B cell (primary cell): ENCODE results near the gene SORL1-AS1.

Experiments
- ATAC-seq: fragments of 200-7000 bp; cut with Tn5 transposase; one replicate; pipeline ENCODE4 v1.10.0; 2021; ENCODE audit warnings: low read depth, mild to moderate bottlenecking, moderate number of reproducible peaks, moderate library complexity
- CTCF ChIA-PET: fragments of 350-600 bp; sonication (Branson Sonifier 250); formaldehyde crosslinking; loops from one replicate; lab custom pipeline; 2021; ENCODE audit warnings: antibody characterized with exemption, inconsistent platforms; lab: Charles Lee
- POLR2A ChIA-PET: fragments of 350-600 bp; sonication (Branson Sonifier 250); formaldehyde crosslinking; loops from one replicate; lab custom pipeline; 2021; ENCODE audit warnings: antibody characterized with exemption; lab: Charles Lee
- DNase-seq: peaks from one replicate; pipeline ENCODE4 v3.0.0; 2013
- H2AFZ ChIP-seq: 2 replicates; pipeline ENCODE4 v1.6.1; 2012; ENCODE audit warnings: mild to moderate bottlenecking, low read depth, low read length; ENCODE audit not compliant: insufficient read depth, poor library complexity, severe bottlenecking
- H3K27ac ChIP-seq, 2 donors: 1 replicate in 1 of 2; 2 replicates in 1 of 2; pipeline ENCODE4 v1.5.1; 2012 to 2013; ENCODE audit warnings: low read length in 2 of 2, mild to moderate bottlenecking in 2 of 2, moderate library complexity in 1 of 2
- H3K27me3 ChIP-seq, 4 experiments: fragments of 200-600 bp in 1 of 4; sonication (generic) in 1 of 4; replicated peaks in 1 of 4; 1 replicate in 2 of 4; 2 replicates in 2 of 4; pipeline versions ENCODE4 v1.6.1 to v1.7.0; 2013 to 2016; ENCODE audit warnings: low read length in 3 of 4, mild to moderate bottlenecking in 2 of 4, mixed read lengths in 1 of 4, moderate library complexity in 1 of 4; ENCODE audit not compliant: insufficient read depth in 4 of 4, control insufficient read depth in 3 of 4; ENCODE audit errors: control extremely low read depth in 1 of 4
- H3K36me3 ChIP-seq, 2 experiments: replicated peaks in 1 of 2; 1 replicate in 1 of 2; 2 replicates in 1 of 2; pipeline versions ENCODE4 v1.6.1 to v1.7.1; 2013; ENCODE audit warnings: low read length in 1 of 2; ENCODE audit not compliant: insufficient read depth in 2 of 2, control insufficient read depth in 1 of 2; ENCODE audit errors: control extremely low read depth in 1 of 2, extremely low read depth in 1 of 2
- H3K4me1 ChIP-seq, 2 donors: fragments of 200-600 bp in 1 of 2; sonication (generic) in 1 of 2; 1 replicate in 1 of 2; 2 replicates in 1 of 2; pipeline versions ENCODE4 v1.5.1 to v1.6.1; 2013 to 2017; ENCODE audit warnings: low read length in 2 of 2; ENCODE audit not compliant: control insufficient read depth in 2 of 2, insufficient read depth in 2 of 2
- H3K4me2 ChIP-seq: replicated peaks from 2 replicates; pipeline ENCODE3; 2012; ENCODE audit warnings: mild to moderate bottlenecking, low read depth, low read length; ENCODE audit not compliant: poor library complexity, severe bottlenecking
- H3K4me3 ChIP-seq, 5 experiments: fragments of 200-600 bp in 1 of 5; sonication (generic) in 1 of 5; 1 replicate in 3 of 5; 2 replicates in 2 of 5; pipeline versions ENCODE4 v1.5.1 to v1.7.0; 2011 to 2016; ENCODE audit warnings: low read length in 4 of 5, mild to moderate bottlenecking in 4 of 5, low read depth in 2 of 5, control low read depth in 1 of 5, moderate library complexity in 1 of 5; ENCODE audit not compliant: insufficient read depth in 1 of 5; ENCODE audit errors: control extremely low read depth in 1 of 5, extremely low read depth in 1 of 5
- H3K79me2 ChIP-seq: fragments of 200-600 bp; sonication (generic); one replicate; pipeline ENCODE4 v1.6.0; 2016; ENCODE audit warnings: low read length; ENCODE audit not compliant: control insufficient read depth, insufficient read depth
- H3K9ac ChIP-seq: fragments of 200-600 bp; sonication (generic); 2 replicates; pipeline ENCODE4 v1.6.1; 2017; ENCODE audit warnings: mild to moderate bottlenecking, low read length, moderate library complexity
- H3K9me3 ChIP-seq, 3 donors: one replicate each; pipeline versions ENCODE4 v1.6.1 to v1.7.1; 2013; ENCODE audit warnings: low read length in 2 of 3; ENCODE audit not compliant: control insufficient read depth in 2 of 3, insufficient read depth in 1 of 3; ENCODE audit errors: control extremely low read depth in 1 of 3
- H4K20me1 ChIP-seq: 2 replicates; pipeline ENCODE4 v1.6.0; 2012; ENCODE audit warnings: mild to moderate bottlenecking, low read length; ENCODE audit not compliant: insufficient read depth, control insufficient read depth, poor library complexity, severe bottlenecking
- H3K27ac Mint-ChIP-seq: one replicate; pipeline ENCODE4 v1.8.0; 2021; ENCODE audit warnings: mixed read lengths
- H3K27me3 Mint-ChIP-seq: one replicate; pipeline ENCODE4 v1.8.0; 2021; ENCODE audit warnings: mixed read lengths
- H3K4me1 Mint-ChIP-seq: one replicate; pipeline ENCODE4 v1.8.0; 2021; ENCODE audit warnings: mixed read lengths
- H3K4me3 Mint-ChIP-seq: one replicate; pipeline ENCODE4 v1.8.0; 2021; ENCODE audit warnings: mixed read lengths
- H3K9me3 Mint-ChIP-seq: one replicate; pipeline ENCODE4 v1.8.0; 2022; ENCODE audit warnings: mixed read lengths; ENCODE audit not compliant: insufficient read depth
- EZH2 ChIP-seq: IDR thresholded peaks from 2 replicates; pipeline ENCODE4 v1.6.1; 2012; ENCODE audit warnings: borderline replicate concordance, low read depth, mild to moderate bottlenecking, moderate library complexity, low read length; ENCODE audit not compliant: insufficient read depth, poor library complexity, severe bottlenecking
- WGBS: methylation state at CpG from one replicate; pipeline ENCODE4 v1.1.5; 2013; ENCODE audit warnings: missing lambda C conversion rate; ENCODE audit not compliant: insufficient coverage; 5-methylcytosine and 5-hydroxymethylcytosine counted together
- intact Hi-C: fragments of 100-400 bp; cut with micrococcal nuclease; formaldehyde crosslinking; loops from one replicate; pipeline ENCODE4 v1.10.0; 2022
- TF ChIP-seq, protein P1 (sequence below): fragments of 200-600 bp; IDR thresholded peaks from one replicate; pipeline ENCODE4 v1.8.0; 2022; ENCODE audit warnings: antibody characterized with exemption, mild to moderate bottlenecking

Gene SORL1-AS1

DNA sequence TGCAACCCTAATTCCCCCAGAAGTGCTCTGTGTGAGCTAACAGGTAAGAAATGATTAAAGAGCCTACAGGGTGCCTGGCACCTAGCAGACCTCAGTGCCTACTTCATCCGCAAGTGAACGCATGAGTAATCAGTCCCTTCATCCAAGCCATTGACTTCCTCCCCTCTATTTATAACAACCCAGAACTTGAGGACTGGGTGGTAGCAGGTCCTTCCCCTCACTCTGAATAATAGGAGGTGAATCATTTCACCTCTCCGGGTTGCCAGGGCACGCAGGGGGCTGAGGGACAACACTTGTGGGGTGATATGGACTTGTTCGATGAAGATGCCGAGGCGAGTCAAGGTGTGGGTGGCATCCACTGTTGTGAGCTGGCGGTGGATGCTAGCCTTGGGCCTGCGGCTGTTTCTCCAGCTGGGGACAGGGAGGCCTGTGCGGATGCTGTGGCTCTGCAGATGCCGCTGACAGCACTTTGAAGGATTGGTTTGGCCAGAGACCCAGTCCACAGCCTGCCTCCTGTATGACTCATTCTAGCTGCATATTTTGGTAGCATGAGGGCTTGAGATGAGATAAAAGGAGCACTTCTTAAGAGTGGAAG is 11.7 kb upstream of the SORL1-AS1 start:
- Histone ChIP-seq H3K4me1 (peaks cover 65 to 80% of the 10 kb centered on the region in 2 donors), H3K4me3 (no peak overlapping the region), H3K79me2 (peaks cover 68% of the 10 kb centered on the region), H3K9me3 (no peaks in the 10 kb centered on the region), H3K9ac (no peak overlapping the region), H3K36me3 (no peaks in the 10 kb centered on the region), H4K20me1 (peaks cover 13% of the 10 kb centered on the region), H3K4me2 (peak overlapping the region; percentile 34), H3K27me3 (no peaks in the 10 kb centered on the region), H2AFZ (no peak overlapping the region), H3K27ac (peak overlapping the region in 1 of 2 donors; percentile 8)
- Mint-ChIP-seq H3K4me1 (peaks cover 90% of the 10 kb centered on the region), H3K27me3 (no peaks in the 10 kb centered on the region), H3K9me3 (no peaks in the 10 kb centered on the region), H3K4me3 (peak overlapping the region; percentile 63), H3K27ac (peak overlapping the region; percentile 62)
- intact Hi-C loops = loop anchor here (1.0 to 5.0 kb wide), 2 partner anchors 8 to 37 kb away; no protein-coding TSS in a partner anchor
- peak; percentile 31 for ATAC-seq
- no peak for TF ChIP-seq EZH2
- TF ChIP-seq, protein P1, sequence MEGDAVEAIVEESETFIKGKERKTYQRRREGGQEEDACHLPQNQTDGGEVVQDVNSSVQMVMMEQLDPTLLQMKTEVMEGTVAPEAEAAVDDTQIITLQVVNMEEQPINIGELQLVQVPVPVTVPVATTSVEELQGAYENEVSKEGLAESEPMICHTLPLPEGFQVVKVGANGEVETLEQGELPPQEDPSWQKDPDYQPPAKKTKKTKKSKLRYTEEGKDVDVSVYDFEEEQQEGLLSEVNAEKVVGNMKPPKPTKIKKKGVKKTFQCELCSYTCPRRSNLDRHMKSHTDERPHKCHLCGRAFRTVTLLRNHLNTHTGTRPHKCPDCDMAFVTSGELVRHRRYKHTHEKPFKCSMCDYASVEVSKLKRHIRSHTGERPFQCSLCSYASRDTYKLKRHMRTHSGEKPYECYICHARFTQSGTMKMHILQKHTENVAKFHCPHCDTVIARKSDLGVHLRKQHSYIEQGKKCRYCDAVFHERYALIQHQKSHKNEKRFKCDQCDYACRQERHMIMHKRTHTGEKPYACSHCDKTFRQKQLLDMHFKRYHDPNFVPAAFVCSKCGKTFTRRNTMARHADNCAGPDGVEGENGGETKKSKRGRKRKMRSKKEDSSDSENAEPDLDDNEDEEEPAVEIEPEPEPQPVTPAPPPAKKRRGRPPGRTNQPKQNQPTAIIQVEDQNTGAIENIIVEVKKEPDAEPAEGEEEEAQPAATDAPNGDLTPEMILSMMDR = no peak
- 23% methylated on average over 7 of the region's 11 CpGs for WGBS
- peak; percentile 36 for DNase-seq
- ChIA-PET POLR2A (no interaction called here), CTCF (interaction anchor here (0.6 to 5.8 kb wide), 5 partner anchors 13 to 143 kb away, joined by 3 to 29 read pairs (median 4); partner anchors contain the start of genes SORL1 and SORL1-AS1)

DNA sequence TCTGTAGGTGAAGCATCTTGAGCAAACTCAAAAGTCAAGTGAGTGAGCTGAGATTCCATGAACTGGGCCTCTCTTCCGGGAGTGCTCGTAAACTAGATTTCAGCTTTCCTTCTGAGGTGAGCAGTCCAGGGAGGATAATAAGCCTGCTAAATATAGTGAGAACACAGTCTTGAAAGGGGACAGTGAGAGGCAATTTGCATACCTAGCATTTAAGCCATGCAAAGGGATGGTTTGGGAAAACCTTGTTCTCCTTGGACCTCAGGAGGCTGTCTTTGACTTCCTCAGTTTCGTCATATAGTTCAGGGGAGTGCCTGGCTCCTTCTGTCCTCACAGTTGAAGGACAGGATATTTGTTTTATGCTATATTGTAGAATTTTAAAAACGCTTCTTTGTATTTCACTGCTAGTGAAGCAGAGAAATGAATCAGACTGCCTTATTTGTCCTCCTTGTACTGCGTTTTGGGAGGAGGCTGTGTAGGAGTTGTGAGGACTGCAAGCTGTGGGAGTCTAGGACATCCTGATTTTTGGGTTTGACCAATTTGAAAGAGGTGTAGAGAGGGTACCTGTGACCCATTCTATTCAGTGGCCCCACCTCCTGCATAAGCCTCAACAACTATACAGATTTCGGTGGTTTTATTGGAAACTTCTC is 11.0 kb upstream of the SORL1-AS1 start:
- Histone ChIP-seq H3K9ac (no peak overlapping the region), H4K20me1 (peaks cover 10% of the 10 kb centered on the region), H2AFZ (no peak overlapping the region), H3K4me3 (no peak overlapping the region), H3K27ac (no peak overlapping the region), H3K9me3 (no peaks in the 10 kb centered on the region), H3K36me3 (no peaks in the 10 kb centered on the region), H3K4me2 (peak overlapping the region; percentile 34), H3K27me3 (no peaks in the 10 kb centered on the region), H3K4me1 (peaks cover 59 to 76% of the 10 kb centered on the region in 2 donors), H3K79me2 (peaks cover 64% of the 10 kb centered on the region)
- CTCF ChIA-PET = interaction anchor here (1.1 to 5.8 kb wide), 5 partner anchors 12 to 127 kb away, joined by 3 to 29 read pairs (median 6); partner anchors contain the start of genes SORL1 and SORL1-AS1
- TF ChIP-seq EZH2 = no peak
- TF ChIP-seq, protein P1 = no peak
- POLR2A ChIA-PET = no interaction called here
- Mint-ChIP-seq H3K27me3 (no peaks in the 10 kb centered on the region), H3K27ac (peak overlapping the region; percentile 62), H3K4me3 (peak overlapping the region; percentile 63), H3K4me1 (peaks cover 89% of the 10 kb centered on the region), H3K9me3 (no peaks in the 10 kb centered on the region)
- ATAC-seq (no peak), DNase-seq (no peak)
- intact Hi-C loops = loop anchor here (1.0 to 5.0 kb wide), 2 partner anchors 8 to 37 kb away; no protein-coding TSS in a partner anchor
- WGBS = 89% methylated on average over 5 of the region's 6 CpGs
